ENCODE data around the gene ZFPL1.

ZFPL1 gene

GRCh38 chr11:65095974-65096806 lies 12.2 kb downstream of the ZFPL1 start, which contains the start of gene VPS51:
VPS51 (plus strand) TSS chr11:65096214; CDS start chr11:65096251, 37 bp downstream.
- peak; percentile 96 for DNase-seq

- DNase-seq: no peak
These were observed 12.9 kb downstream of the ZFPL1 start for GRCh38 chr11:65096926-65097325.

GRCh38 chr11:65100674-65101350 lies 16.8 kb downstream of the ZFPL1 start:
- no peak for DNase-seq

GRCh38 chr11:65102142-65103095 lies 18.4 kb downstream of the ZFPL1 start:
- no peak for DNase-seq

GRCh38 chr11:65103476-65103875 lies 19.5 kb downstream of the ZFPL1 start:
- DNase-seq: no peak

GRCh38 chr11:65104628-65105027 lies 20.6 kb downstream of the ZFPL1 start:
- DNase-seq: no peak

GRCh38 chr11:65107078-65107477 lies 23.1 kb downstream of the ZFPL1 start:
- DNase-seq: no peak

- DNase-seq: no peak
These were observed 23.9 kb downstream of the ZFPL1 start for GRCh38 chr11:65107751-65108468.

- DNase-seq: no peak
These were observed 24.6 kb downstream of the ZFPL1 start for GRCh38 chr11:65108469-65109123.

GRCh38 chr11:65109231-65110198 lies 25.5 kb downstream of the ZFPL1 start:
- no peak for DNase-seq

GRCh38 chr11:65110354-65110861 lies 26.4 kb downstream of the ZFPL1 start:
- peak; percentile 83 for DNase-seq

GRCh38 chr11:65111159-65111743 lies 27.2 kb downstream of the ZFPL1 start:
- DNase-seq: no peak

- DNase-seq: peak; percentile 99
These were observed 27.9 kb downstream of the ZFPL1 start, which contains the start of gene TM7SF2 for GRCh38 chr11:65111744-65112545. TM7SF2 (plus strand) TSS chr11:65111872; CDS start chr11:65112016, 144 bp downstream.

GRCh38 chr11:65112546-65113360 lies 28.7 kb downstream of the ZFPL1 start:
- DNase-seq: peak; percentile 86

GRCh38 chr11:65113361-65113756 lies 29.3 kb downstream of the ZFPL1 start:
- peak; percentile 63 for DNase-seq

- DNase-seq: no peak
These were observed 29.8 kb downstream of the ZFPL1 start for GRCh38 chr11:65113839-65114238.

GRCh38 chr11:65114538-65115171 lies 30.6 kb downstream of the ZFPL1 start:
- DNase-seq: no peak
